ENCODE results near the gene GPD1. TPM values are rescaled to one million over a fixed set of nuclear protein-coding genes. Genes with fewer than 3 reads are reported as not detected.

The GPD1 gene
- total and polyA plus RNA-seq, 9 of the 15 experiments (the other 6 are each of a cell fraction or from before 2014, with no cell fraction given) = 0.13 to 1.00 (median 0.55) TPM

GRCh38 chr12:50111693-50112455, 8.1 kb downstream of the GPD1 start, which contains the start of gene COX14 (continued):
- no peak for TF ChIP-seq PATZ1 (CRISPR knock-in tag; IDR thresholded peaks at IDR 0.05; ENCODE audit: borderline replicate concordance)
- TF ChIP-seq ATF4 (CRISPR knock-in tag; IDR thresholded peaks at IDR 0.05) = no peak
- no peak for TF ChIP-seq TCF7 (IDR thresholded peaks at IDR 0.05; ENCODE audit: borderline replicate concordance)
- TF ChIP-seq FOXA3 (CRISPR knock-in tag; conservative IDR thresholded peaks at IDR 0.05 in 1 of 2, IDR thresholded peaks at IDR 0.05 in 1 of 2) = peak in 1 of 2 experiments; percentile 76; a peak in 1 of 4 replicates
- peak in 1 of 2 experiments; percentile 56; a peak in 1 of 4 replicates for TF ChIP-seq SRF (CRISPR knock-in tag; IDR thresholded peaks at IDR 0.05)
- no peak for TF ChIP-seq DEAF1 (CRISPR knock-in tag; IDR thresholded peaks at IDR 0.05)
- no peak for TF ChIP-seq UBTF (IDR thresholded peaks at IDR 0.05; ENCODE audit: borderline replicate concordance in 1 of 2, low read depth in 2 of 2, low read length in 2 of 2)
- TF ChIP-seq RHOXF2B (CRISPR knock-in tag; conservative IDR thresholded peaks at IDR 0.05) = no peak
- TF ChIP-seq ZNF24 (IDR thresholded peaks at IDR 0.05) = 0 out of 2 replicates have a peak, but pooled peaks have one; percentile 9
- TF ChIP-seq SMARCC2 (IDR thresholded peaks at IDR 0.05; ENCODE audit: low read depth) = no peak
- TF ChIP-seq RFX1 (IDR thresholded peaks at IDR 0.05) = no peak
- no peak for TF ChIP-seq EP300 (IDR thresholded peaks at IDR 0.05; ENCODE audit: low read length)
